ENCODE results near the gene HEATR5A. TPM values are rescaled to one million over a fixed set of nuclear protein-coding genes. Genes with fewer than 3 reads are reported as not detected.
"Not testable (repeated sequence)": the region's sequence is repeated elsewhere in the genome, so short reads cannot be mapped to it uniquely, and the experiment has no call there.

Gene HEATR5A
- polyA plus RNA-seq, 2 of the 4 experiments (the other 2 are of a cell fraction) = 29.5 to 49.5 TPM

DNA sequence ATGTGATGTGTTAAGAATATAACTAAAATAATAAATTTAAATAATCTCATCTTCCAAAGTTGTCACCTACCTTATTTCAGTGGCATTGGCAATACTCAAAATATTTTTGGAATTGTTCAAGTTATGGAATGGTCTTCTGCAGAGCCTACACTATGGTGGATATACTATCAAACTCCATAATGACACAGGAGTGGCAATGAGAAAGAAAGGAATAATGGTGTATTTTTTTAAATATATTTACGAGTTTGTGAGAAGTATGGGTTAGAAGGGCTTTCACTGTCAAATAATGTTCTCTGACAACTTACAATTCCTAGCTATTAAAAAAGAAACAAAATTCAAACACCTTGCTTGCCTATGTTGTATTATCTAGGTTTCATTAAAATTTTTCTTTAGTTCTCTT is 38.1 kb downstream of the HEATR5A start:
- Histone ChIP-seq H3K4me3 (no peak overlapping the region), H3K4me2 (no peak overlapping the region), H3K4me1 (peaks cover 13% of the 10 kb centered on the region), H3K9me3 (no peaks in the 10 kb centered on the region), H3K27ac (no peak overlapping the region)
- WGBS (ENCODE audit: missing lambda C conversion rate) = 90% methylated on average over 1 of the region's 1 CpG
- FAIRE-seq = no peak
- ChIA-PET POLR2A (no interaction called here), CTCF (interaction anchor here (2.3 kb wide), 1 partner anchor 9 kb away, joined by 7 read pairs; no protein-coding TSS in a partner anchor)
- TF ChIP-seq FOXS1 (CRISPR knock-in tag; IDR thresholded peaks at IDR 0.05) (no peak), RNF2 (IDR thresholded peaks at IDR 0.05; ENCODE audit: borderline replicate concordance, low read depth) (no peak), ESRRA (IDR thresholded peaks at IDR 0.05; ENCODE audit: borderline replicate concordance, low read length) (no peak), GATA3 (IDR thresholded peaks at IDR 0.05; ENCODE audit: borderline replicate concordance) (no peak), TP53 (CRISPR knock-in tag; IDR thresholded peaks at IDR 0.05) (no peak), SMC3 (IDR thresholded peaks at IDR 0.05) (no peak), MYC (IDR thresholded peaks at IDR 0.05; ENCODE audit: borderline replicate concordance, low read length) (no peak), RARB (CRISPR knock-in tag; IDR thresholded peaks at IDR 0.05) (no peak), JUN (IDR thresholded peaks at IDR 0.05) (no peak)
- TF ChIP-seq, protein P1, sequence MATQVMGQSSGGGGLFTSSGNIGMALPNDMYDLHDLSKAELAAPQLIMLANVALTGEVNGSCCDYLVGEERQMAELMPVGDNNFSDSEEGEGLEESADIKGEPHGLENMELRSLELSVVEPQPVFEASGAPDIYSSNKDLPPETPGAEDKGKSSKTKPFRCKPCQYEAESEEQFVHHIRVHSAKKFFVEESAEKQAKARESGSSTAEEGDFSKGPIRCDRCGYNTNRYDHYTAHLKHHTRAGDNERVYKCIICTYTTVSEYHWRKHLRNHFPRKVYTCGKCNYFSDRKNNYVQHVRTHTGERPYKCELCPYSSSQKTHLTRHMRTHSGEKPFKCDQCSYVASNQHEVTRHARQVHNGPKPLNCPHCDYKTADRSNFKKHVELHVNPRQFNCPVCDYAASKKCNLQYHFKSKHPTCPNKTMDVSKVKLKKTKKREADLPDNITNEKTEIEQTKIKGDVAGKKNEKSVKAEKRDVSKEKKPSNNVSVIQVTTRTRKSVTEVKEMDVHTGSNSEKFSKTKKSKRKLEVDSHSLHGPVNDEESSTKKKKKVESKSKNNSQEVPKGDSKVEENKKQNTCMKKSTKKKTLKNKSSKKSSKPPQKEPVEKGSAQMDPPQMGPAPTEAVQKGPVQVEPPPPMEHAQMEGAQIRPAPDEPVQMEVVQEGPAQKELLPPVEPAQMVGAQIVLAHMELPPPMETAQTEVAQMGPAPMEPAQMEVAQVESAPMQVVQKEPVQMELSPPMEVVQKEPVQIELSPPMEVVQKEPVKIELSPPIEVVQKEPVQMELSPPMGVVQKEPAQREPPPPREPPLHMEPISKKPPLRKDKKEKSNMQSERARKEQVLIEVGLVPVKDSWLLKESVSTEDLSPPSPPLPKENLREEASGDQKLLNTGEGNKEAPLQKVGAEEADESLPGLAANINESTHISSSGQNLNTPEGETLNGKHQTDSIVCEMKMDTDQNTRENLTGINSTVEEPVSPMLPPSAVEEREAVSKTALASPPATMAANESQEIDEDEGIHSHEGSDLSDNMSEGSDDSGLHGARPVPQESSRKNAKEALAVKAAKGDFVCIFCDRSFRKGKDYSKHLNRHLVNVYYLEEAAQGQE (IDR thresholded peaks at IDR 0.05) = no peak
- TF ChIP-seq, protein P2, sequence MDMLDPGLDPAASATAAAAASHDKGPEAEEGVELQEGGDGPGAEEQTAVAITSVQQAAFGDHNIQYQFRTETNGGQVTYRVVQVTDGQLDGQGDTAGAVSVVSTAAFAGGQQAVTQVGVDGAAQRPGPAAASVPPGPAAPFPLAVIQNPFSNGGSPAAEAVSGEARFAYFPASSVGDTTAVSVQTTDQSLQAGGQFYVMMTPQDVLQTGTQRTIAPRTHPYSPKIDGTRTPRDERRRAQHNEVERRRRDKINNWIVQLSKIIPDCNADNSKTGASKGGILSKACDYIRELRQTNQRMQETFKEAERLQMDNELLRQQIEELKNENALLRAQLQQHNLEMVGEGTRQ (IDR thresholded peaks at IDR 0.05) = no peak
- TF ChIP-seq, protein P3, sequence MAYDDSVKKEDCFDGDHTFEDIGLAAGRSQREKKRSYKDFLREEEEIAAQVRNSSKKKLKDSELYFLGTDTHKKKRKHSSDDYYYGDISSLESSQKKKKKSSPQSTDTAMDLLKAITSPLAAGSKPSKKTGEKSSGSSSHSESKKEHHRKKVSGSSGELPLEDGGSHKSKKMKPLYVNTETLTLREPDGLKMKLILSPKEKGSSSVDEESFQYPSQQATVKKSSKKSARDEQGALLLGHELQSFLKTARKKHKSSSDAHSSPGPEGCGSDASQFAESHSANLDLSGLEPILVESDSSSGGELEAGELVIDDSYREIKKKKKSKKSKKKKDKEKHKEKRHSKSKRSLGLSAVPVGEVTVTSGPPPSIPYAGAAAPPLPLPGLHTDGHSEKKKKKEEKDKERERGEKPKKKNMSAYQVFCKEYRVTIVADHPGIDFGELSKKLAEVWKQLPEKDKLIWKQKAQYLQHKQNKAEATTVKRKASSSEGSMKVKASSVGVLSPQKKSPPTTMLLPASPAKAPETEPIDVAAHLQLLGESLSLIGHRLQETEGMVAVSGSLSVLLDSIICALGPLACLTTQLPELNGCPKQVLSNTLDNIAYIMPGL (CRISPR knock-in tag; IDR thresholded peaks at IDR 0.05; ENCODE audit: borderline replicate concordance) = no peak
- no peak for DNase-seq (ENCODE audit: low read depth in 1 of 2, low spot score in 1 of 2)
- no peak for ATAC-seq

DNA sequence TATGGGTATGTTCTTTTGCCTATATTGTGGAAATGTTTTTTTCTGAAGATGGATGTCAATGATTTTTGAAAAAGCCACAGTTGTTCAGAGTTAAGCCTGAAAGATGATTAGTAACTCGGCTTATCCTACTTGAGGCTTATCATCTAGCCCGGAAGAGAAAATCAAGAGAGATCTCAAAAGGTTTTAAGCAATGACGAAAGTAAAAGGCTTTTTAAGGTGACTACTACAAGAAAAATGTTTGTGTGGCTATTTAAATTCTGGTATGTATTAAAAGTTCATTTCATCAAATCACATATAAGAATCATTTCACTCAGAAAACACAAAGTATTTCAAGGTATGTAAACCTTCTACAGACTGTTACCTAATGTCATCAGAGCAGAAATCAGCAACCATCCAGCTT is 40.2 kb downstream of the HEATR5A start:
- ATAC-seq (no peak), FAIRE-seq (no peak), DNase-seq (ENCODE audit: low read depth in 1 of 2, low spot score in 1 of 2) (no peak)
- ChIA-PET CTCF (interaction anchor here (0.8 to 1.4 kb wide), 4 partner anchors 12 to 69 kb away, joined by 3 read pairs; no protein-coding TSS in a partner anchor), POLR2A (no interaction called here)
- H3K9me3 ChIP-seq = no peaks in the 10 kb centered on the region
- 90% methylated on average over 3 of the region's 3 CpGs for WGBS (ENCODE audit: missing lambda C conversion rate)
- no peak overlapping the region for H3K27ac ChIP-seq
- peaks cover 13% of the 10 kb centered on the region for H3K4me1 ChIP-seq
- no peak for TF ChIP-seq EHF (CRISPR knock-in tag; IDR thresholded peaks at IDR 0.05)
- no peak overlapping the region for H3K4me3 ChIP-seq
- H3K4me2 ChIP-seq = no peak overlapping the region

DNA sequence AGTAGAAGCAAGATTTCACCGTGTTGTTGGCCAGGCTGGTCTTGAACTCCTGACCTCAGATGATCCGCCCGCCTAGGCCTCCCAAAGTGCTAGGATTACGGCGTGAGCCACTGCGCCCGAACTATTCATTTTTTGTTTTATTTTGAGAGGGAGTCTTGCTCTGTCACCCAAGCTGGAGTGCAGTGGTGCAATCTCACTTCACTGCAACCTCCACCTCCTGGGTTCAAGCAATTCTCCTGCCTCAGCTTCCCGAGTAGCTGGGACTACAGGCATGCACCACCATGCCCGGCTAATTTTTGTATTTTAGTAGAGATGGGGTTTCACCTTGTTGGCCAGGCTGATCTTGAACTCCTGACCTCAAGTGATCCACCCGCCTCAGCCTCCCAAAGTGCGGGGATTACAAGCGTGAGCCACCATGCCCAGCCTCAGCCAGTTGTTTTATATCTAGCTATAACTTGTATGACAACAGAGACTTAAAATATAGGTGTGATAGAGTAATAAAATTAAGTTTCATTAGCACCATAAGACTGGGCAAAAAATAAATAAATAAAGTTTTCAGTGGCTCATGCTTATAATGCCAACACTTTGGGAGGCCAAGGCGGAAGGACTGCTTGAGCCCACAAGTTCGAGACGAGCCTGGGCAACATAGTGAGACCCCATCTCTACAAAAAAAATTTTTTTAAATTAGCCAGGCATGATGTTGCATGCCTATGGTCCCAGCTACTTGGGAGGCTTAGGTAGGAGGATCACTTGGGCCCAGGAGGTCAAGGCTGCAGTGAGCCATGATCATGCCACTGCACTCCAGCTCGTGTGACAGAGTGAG is 41.0 kb downstream of the HEATR5A start:
- DNase-seq (ENCODE audit: low read depth in 1 of 2, low spot score in 1 of 2); POLR2A ChIA-PET; ATAC-seq; H3K9me3 ChIP-seq; FAIRE-seq; H3K4me3 ChIP-seq; H3K4me2 ChIP-seq: not testable (repeated sequence)
- WGBS (ENCODE audit: missing lambda C conversion rate) = 94% methylated on average over 16 of the region's 16 CpGs
- peaks cover 13% of the 10 kb centered on the region for H3K4me1 ChIP-seq
- CTCF ChIA-PET = interaction anchor here (0.8 to 2.5 kb wide), 6 partner anchors 13 to 876 kb away, joined by 3 to 7 read pairs (median 3); no protein-coding TSS in a partner anchor
- H3K27ac ChIP-seq = 0 out of 6 replicates have a peak overlapping the region, but pooled peaks of 1 of the 2 experiments have one; percentile 9
